ENCODE results near the gene THG1L.

THG1L gene

DNA sequence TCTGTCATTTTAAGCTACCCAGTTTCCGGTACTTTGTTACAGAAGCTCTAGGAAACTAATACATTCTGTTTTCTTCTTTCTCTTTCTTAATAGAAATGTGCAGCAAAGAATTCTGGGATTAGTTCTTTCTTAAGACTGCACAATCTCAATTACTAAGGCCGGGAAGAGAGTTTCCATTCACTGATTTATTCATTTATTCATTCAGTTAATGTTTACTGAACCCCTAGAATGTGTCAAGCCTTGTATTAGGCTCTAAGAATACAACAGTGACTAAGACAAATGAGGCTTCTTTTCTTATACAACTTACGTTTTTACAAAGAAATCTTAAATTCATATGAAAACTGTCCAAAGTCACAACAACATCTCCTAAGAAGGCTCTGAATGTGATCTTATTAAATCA lies 27.5 kb upstream of the THG1L start:
- Histone ChIP-seq H3K9ac (ENCODE audit: low read length) (no peak overlapping the region), H2AFZ (ENCODE audit: low read depth, low read length) (no peak overlapping the region), H3K79me2 (ENCODE audit: low read length) (no peaks in the 10 kb centered on the region), H3K4me1 (ENCODE audit: low read length) (no peaks in the 10 kb centered on the region), H3K4me3 (ENCODE audit: low read length) (no peak overlapping the region), H3K27ac (ENCODE audit: low read length) (no peak overlapping the region), H3K4me2 (ENCODE audit: low read length) (no peak overlapping the region), H3K9me3 (ENCODE audit: insufficient read depth, low read length) (0 out of 2 replicates have a peak, but pooled peaks cover under 1% of the 10 kb centered on the region), H4K20me1 (ENCODE audit: insufficient read depth, low read length) (no peaks in the 10 kb centered on the region), H3K36me3 (replicated peaks; ENCODE audit: low read depth, low read length) (no peaks in the 10 kb centered on the region), H3K27me3 (ENCODE audit: low read depth, low read length) (no peaks in the 10 kb centered on the region)
- TF ChIP-seq, protein P1, sequence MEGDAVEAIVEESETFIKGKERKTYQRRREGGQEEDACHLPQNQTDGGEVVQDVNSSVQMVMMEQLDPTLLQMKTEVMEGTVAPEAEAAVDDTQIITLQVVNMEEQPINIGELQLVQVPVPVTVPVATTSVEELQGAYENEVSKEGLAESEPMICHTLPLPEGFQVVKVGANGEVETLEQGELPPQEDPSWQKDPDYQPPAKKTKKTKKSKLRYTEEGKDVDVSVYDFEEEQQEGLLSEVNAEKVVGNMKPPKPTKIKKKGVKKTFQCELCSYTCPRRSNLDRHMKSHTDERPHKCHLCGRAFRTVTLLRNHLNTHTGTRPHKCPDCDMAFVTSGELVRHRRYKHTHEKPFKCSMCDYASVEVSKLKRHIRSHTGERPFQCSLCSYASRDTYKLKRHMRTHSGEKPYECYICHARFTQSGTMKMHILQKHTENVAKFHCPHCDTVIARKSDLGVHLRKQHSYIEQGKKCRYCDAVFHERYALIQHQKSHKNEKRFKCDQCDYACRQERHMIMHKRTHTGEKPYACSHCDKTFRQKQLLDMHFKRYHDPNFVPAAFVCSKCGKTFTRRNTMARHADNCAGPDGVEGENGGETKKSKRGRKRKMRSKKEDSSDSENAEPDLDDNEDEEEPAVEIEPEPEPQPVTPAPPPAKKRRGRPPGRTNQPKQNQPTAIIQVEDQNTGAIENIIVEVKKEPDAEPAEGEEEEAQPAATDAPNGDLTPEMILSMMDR (IDR thresholded peaks at IDR 0.05; ENCODE audit: low read depth, low read length) = no peak
- TF ChIP-seq EZH2phosphoT487 (IDR thresholded peaks at IDR 0.05; ENCODE audit: low read depth) = no peak

GRCh38 chr5:157708866-157709265 lies 22.4 kb upstream of the THG1L start:
- Histone ChIP-seq H3K36me3 (replicated peaks; ENCODE audit: low read depth, low read length) (no peaks in the 10 kb centered on the region), H2AFZ (ENCODE audit: low read depth, low read length) (no peak overlapping the region), H3K4me3 (ENCODE audit: low read length) (no peak overlapping the region), H3K4me1 (ENCODE audit: low read length) (peaks cover 15% of the 10 kb centered on the region), H3K27me3 (ENCODE audit: low read depth, low read length) (no peaks in the 10 kb centered on the region), H4K20me1 (ENCODE audit: insufficient read depth, low read length) (no peaks in the 10 kb centered on the region), H3K9me3 (ENCODE audit: insufficient read depth, low read length) (no peaks in the 10 kb centered on the region), H3K79me2 (ENCODE audit: low read length) (no peaks in the 10 kb centered on the region), H3K27ac (ENCODE audit: low read length) (no peak overlapping the region), H3K9ac (ENCODE audit: low read length) (no peak overlapping the region), H3K4me2 (ENCODE audit: low read length) (no peak overlapping the region)
- TF ChIP-seq, protein P1 (IDR thresholded peaks at IDR 0.05; ENCODE audit: low read depth, low read length) = no peak
- no peak for TF ChIP-seq EZH2phosphoT487 (IDR thresholded peaks at IDR 0.05; ENCODE audit: low read depth)

DNA sequence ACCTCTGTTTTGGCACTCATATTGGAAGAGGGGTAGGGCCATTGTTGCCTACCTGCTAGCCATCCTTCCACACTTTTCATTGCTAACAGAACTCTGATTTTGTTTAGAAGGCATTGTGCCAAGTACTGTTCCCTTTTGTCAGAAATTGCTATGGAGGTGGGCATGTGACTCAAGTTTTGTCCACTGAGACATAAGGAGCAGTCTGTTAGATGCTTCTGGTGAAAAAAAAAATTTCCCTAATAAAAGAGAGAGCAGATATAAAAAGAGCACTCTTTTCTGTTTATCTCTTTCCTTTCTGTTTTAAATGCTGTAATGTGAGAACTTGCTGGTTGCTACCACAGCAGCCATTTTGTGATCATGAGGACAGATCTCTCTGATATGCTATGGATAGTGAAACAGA lies 21.9 kb upstream of the THG1L start:
- TF ChIP-seq, protein P1 (IDR thresholded peaks at IDR 0.05; ENCODE audit: low read depth, low read length) = no peak
- TF ChIP-seq EZH2phosphoT487 (IDR thresholded peaks at IDR 0.05; ENCODE audit: low read depth) = no peak

GRCh38 chr5:157710431-157710830 lies 20.8 kb upstream of the THG1L start:
- H3K4me1 ChIP-seq (ENCODE audit: low read length) = peaks cover 28% of the 10 kb centered on the region
- no peaks in the 10 kb centered on the region for H3K27me3 ChIP-seq (ENCODE audit: low read depth, low read length)
- no peaks in the 10 kb centered on the region for H3K79me2 ChIP-seq (ENCODE audit: low read length)
- no peaks in the 10 kb centered on the region for H3K36me3 ChIP-seq (replicated peaks; ENCODE audit: low read depth, low read length)
- no peak overlapping the region for H3K4me3 ChIP-seq (ENCODE audit: low read length)
- no peak overlapping the region for H2AFZ ChIP-seq (ENCODE audit: low read depth, low read length)
- H3K9ac ChIP-seq (ENCODE audit: low read length) = no peak overlapping the region
- TF ChIP-seq EZH2phosphoT487 (IDR thresholded peaks at IDR 0.05; ENCODE audit: low read depth) = no peak
- TF ChIP-seq, protein P1 (IDR thresholded peaks at IDR 0.05; ENCODE audit: low read depth, low read length) = no peak
- H4K20me1 ChIP-seq (ENCODE audit: insufficient read depth, low read length) = no peaks in the 10 kb centered on the region
- no peak overlapping the region for H3K27ac ChIP-seq (ENCODE audit: low read length)
- H3K9me3 ChIP-seq (ENCODE audit: insufficient read depth, low read length) = no peaks in the 10 kb centered on the region
- peak overlapping the region; percentile 22 for H3K4me2 ChIP-seq (ENCODE audit: low read length)

More for the DNA sequence above, 21.9 kb upstream of the THG1L start:
- H3K9ac ChIP-seq (ENCODE audit: low read length) = no peak overlapping the region
- H4K20me1 ChIP-seq (ENCODE audit: insufficient read depth, low read length) = no peaks in the 10 kb centered on the region
- peaks cover 20% of the 10 kb centered on the region for H3K4me1 ChIP-seq (ENCODE audit: low read length)
- H3K36me3 ChIP-seq (replicated peaks; ENCODE audit: low read depth, low read length) = no peaks in the 10 kb centered on the region
- H3K4me2 ChIP-seq (ENCODE audit: low read length) = no peak overlapping the region
- H3K9me3 ChIP-seq (ENCODE audit: insufficient read depth, low read length) = no peaks in the 10 kb centered on the region
- H3K79me2 ChIP-seq (ENCODE audit: low read length) = no peaks in the 10 kb centered on the region
- no peak overlapping the region for H3K27ac ChIP-seq (ENCODE audit: low read length)
- no peak overlapping the region for H2AFZ ChIP-seq (ENCODE audit: low read depth, low read length)
- no peaks in the 10 kb centered on the region for H3K27me3 ChIP-seq (ENCODE audit: low read depth, low read length)
- H3K4me3 ChIP-seq (ENCODE audit: low read length) = no peak overlapping the region

All from OCI-LY3 (cell line).